Fibroblast of skin of left quadriceps (primary cell): ENCODE data around the gene EFHC2.
"Not testable (repeated sequence)": the region's sequence is repeated elsewhere in the genome, so short reads cannot be mapped to it uniquely, and the experiment has no call there.

ENCODE experiments used
- DNase-seq, 2 experiments: peaks; one replicate each; pipeline ENCODE4 v3.0.0-alpha.2; 2013; ENCODE audit warnings: low read depth in 2 of 2

The EFHC2 gene

DNA sequence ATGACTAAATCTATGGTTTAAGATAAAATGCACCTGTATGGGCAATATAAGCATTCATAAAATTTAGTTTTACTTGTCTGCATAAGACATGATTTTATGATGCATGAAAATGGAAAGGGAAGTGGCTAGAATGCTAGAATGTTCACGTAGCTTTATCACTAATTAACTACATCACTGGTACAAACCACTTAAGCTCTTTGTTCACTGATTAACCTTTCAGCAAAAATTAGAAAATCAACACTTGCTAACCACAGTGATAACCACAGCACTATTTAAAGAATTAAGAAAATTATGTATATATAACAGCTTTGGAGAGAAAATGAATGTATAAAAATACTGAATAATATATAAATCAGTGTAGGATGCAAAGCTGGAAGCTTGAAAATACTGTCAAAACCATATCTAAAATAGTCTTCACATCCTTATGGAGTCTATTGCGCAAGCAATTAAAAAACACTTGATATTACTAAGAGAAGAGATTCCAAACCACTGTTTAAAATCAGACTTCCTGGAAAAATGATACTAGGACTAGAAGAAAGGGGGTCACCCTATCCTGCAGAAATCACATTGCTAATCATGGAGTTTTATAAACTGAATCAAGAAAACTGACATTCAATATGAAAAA lies 51.9 kb downstream of the EFHC2 start:
- no peak for DNase-seq

DNA sequence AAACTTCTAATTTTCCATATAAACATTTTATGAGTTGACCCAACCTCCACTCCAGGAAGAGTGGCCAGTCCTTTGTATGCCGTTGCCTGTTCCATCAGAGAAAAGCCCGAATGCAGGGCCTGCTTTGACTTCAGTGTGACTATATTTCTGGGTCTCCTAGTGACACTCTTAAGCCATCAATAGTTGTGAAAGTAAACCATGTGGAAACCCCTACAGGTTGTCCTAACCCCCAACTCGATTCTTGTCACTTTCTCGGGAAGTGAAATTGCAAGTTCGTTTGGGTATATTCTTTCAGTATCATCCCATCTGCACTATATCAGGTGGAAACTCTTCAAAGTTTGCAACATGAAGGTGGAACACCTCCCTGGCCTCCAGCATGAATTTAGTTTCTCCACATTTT lies 52.8 kb downstream of the EFHC2 start:
- no peak for DNase-seq

DNA sequence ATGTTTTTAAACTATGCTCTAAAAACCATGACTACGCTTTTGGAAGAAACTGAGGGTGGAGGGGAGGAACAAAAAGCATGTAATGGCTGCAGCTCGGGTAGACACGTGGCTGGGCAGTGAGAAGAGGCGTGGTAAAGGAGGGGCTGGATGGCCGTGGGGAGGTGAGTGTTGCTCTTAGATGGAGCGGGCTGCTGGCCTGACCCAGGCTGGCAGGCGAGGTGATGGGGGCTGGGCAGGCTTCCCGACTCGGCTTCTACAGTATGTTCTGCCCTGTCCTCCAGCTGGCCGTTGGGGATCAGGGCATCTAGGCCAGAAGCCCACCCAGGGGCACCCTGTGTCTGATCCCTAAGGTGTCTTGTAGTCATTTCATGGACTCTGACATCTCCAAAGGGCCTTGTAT lies 60.7 kb downstream of the EFHC2 start:
- DNase-seq: no peak

DNA sequence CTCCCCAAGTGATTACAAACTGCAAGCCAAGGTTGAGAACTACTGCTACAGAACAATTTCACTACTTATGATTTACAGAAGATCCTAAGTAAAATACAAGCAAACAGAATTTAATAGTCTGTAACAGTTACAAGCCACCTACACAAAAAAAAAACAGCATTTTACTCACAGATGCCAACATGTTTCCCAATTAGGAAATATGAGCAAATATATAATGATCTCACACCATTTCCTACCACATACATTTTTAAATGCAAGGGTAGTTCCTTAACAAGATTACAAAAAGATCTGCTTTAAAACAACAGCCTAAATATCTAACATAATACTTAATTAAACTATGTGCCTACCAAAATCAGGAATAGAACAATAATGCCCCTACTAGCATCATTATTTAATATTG lies 63.4 kb downstream of the EFHC2 start:
- no peak for DNase-seq

DNA sequence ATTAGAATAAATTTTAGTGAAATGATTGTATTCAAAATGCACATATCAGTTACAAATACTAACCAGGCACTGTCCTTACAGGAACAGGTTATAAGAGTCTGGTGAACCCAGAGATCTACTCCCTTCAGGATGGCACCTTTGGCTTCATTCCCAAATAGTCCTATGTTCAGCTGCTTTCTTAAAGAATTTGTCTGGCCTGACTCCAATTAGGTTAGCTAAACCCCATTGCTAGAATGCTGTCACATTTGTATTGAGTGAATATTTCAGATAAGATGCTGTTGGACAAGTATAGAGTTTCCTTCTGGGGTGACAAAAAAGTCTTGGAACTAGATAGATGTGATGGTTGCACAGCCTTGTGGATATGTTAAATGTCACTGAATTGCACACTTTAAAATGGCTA lies 69.4 kb downstream of the EFHC2 start:
- no peak for DNase-seq

DNA sequence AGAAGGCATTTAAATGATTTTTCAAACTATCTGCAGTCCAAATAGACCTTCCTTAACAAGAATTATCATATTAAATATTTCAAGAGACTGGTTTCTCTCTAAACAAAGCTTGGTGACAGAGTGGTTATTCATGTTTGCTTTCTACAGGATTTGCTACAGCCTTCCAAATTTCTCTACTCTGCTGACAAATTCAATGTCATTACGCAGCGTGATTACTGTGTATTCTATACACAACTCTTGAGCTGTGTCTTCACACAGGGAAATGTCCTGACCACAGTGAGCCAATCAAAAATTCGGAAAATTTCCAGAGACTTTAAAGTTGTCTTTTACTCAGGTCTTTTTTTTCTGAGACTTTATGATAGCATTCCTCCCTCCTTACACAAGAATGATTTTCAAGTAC lies 75.6 kb downstream of the EFHC2 start:
- DNase-seq: no peak

DNA sequence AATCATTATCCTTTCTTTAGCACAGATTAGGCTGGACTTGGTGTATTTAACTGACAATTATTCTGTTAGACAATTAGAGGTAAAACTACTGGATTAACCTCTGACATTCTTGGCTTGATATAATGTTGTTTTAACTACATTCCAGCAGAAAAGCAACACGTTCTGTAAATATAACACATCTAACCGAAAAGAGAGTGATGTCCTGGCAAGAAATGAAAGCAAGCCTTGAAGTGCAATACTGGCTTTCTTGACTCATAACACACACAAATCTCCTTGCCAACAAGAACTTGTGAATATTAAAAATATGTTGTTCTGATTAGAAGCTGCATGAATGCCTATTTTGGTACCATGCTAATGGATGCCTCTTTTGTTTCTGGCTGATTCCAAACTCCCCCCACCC lies 76.4 kb downstream of the EFHC2 start:
- DNase-seq: no peak

DNA sequence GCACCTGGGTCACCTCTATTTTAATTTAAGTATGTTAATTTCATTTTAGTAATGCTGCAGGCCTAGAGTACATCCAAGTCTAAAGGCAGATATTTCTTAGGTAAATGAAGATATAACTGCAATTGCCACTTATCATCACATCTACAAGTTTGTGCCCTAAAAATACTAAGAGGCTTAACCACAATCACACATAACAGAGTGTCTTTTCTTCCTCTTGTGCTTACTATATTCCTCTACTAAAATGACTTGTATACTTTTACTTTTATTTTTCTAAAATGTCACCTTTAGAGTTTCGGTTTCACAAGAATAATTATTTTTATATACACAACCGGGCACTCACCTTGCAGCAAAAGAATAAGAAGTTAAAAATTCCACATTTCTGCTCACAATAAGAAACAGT lies 77.9 kb downstream of the EFHC2 start:
- DNase-seq: no peak

DNA sequence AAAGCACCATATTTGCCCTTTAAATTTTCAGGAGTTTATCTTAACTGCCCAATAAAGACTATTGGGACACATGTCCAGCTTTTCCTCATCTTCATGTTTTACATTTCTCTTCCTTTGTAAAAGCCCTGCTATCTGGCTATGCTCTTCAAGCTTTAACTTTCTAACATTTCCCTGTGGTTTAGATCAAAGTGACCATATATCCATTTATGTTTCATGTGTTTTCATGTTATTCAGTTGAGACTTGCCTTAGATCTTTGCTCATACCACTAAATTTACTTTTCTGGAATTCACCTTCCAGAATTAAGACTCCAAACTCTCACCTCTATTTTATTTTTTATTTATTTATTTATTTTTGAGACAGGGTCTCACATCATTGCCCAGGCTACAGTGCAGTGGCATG lies 78.5 kb downstream of the EFHC2 start:
- no peak for DNase-seq

DNA sequence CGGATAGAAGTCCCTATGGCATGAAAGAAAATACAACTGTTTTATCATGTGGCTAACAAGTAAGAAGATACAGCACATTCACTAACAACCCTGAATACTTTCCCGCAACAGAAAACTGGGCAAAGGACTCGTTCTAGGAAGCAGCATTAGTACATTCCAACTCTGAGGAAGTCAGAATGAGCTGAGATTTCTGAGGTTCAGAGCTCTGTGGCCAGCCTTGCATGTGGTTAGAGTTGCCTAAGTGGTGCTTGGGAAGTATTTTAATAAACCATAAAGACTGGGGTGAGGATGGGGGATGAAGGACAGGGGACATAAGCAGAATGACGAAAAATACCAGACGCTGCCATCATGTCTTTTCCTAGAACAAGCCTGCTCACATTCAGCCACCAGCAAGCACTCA lies 82.2 kb downstream of the EFHC2 start:
- DNase-seq: no peak

DNA sequence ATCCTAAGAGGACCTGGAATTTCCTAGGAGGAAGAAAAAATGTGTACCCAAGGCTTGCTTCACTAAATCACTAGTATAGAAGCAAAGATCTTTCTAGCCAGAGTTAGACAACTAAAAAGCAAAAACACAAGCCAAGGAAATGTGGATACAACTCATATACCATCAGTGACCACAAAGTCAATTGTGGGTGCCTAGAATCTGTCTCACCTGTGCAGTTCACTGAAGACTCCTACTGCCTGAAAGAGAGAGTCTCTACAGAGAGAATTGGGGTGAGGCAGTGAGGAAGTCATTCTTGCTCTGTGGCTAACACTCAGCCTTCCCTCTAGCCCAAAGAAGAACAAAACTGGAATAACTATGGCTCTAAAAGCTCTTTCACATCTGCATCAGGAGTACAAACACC lies 82.9 kb downstream of the EFHC2 start:
- no peak for DNase-seq

DNA sequence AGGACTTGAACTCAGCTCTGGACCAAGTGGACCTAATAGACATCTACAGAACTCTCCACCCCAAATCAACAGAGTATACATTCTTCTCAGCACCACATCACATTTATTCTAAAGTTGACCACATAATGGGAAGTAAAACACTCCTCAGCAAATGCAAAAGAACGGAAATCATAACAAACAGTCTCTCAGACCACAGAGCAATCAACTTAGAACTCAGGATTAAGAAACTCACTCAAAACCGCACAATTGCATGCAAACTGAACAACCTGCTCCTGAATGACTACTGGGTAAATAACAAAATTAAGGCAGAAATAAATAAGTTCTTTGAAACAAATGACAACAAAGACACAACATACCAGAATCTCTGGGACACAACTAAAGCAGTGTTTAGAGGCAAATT lies 87.7 kb downstream of the EFHC2 start:
- not testable (repeated sequence) for DNase-seq

DNA sequence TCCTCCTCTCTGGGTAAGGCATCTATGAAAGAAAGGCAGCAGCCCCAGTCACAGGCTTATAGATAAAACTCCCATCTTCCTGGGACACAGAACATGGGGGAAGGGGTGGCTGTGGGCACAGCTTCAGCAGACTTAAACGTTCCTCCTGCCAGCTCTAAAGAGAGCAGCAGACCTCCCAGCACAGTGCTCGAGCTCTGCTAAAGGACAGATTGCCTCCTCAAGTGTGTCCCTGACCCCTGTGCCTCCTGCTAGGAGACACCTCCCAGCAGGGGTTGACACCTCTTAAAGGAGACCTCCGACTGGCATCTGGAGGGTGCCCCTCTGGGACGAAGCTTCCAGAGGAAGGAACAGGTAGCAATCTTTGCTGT lies 89.9 kb downstream of the EFHC2 start:
- DNase-seq: no peak

DNA sequence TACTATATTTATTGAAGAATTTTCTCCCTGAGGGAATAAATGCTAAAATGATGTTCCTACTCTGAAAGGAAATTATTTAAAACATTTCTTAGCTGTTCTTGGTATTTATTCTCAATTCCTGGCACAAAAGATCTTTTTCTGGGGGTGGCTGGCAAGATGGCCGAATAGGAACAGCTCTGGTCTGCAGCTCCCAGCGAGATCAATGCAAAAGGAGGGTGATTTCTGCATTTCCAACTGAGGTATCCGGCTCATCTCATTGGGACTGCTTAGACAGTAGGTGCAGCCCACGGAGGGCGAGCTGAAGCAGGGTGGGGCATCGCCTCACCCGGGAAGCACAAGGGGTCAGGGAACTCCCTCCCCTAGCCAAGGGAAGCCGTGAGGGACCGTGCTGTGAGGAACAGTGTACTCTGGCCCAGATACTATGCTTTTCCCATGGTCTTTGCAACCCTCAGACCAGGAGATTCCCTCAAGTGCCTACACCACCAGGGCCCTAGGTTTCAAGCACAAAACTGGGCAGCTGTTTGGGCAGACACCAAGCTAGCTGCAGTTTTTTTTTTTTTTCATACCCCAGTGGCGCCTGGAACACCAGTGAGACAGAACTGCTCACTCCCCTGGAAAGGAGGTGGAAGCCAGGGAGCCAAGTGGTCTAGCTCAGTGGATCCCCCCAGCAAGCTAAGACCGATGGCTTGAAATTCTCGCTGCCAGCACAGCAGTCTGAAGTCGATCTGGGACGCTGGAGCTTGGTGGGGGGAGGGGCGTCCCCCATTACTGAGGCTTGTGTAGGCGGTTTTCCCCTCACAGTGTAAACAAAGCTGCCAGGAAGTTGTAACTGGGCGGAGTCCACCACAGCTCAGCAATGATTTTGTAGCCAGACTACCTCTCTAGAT lies 90.5 kb downstream of the EFHC2 start:
- peak in 1 of 2 experiments; percentile 8 for DNase-seq

DNA sequence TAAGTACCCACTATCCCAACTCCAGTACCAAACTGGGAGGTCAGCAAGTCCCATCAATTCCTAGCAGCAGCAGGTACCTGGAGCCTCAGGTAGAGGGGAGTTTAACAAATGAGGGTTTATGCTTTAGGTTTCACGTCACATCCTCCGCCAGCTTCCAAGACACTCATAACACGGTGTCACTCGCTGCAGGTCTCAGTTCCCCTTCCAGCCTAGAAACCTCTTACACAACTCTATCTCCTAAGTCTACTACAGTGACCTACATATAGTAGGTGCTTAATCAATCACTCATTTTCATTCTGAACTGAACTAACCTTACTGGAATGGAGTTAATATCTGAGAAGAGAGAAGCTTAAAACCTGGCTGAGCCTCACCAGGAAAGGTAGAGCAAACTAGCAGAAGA lies 96.0 kb downstream of the EFHC2 start:
- no peak for DNase-seq

DNA sequence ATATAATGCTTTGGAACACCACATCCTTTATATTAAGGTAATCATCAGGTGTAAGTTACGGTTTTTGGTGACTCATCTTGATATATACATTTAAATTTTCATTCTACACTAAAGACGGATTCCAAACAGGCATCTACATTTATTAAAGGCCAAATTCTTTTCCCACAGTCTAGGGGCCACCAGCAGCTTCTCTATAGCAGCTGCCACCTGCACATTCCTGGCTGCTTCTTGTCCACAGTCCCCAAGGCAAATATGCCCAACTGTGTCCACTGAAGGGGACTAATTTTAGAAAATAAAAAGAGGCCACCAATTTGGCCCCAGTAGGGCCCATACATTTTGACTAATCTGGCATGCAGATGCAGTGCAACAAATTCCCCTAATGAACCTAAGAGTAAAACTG lies 96.6 kb downstream of the EFHC2 start:
- no peak for DNase-seq

DNA sequence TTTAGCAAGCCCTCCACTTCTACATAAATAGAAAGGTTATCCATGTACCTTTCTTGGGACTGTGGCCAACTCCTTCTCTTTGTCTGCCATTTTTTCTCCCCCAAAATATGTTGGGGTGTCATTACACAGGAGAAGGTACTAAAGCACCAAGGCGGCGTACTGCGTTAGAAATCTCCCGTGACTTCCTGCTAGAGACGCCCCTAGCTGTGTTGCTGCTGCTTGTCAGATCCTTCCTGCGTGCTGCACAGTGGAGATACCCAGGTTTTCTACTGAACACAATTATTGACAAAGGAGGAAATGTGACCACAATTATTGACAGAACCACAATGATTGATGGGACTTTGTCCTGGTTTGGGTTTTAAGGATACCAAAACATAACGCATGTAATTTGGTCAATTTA lies 97.7 kb downstream of the EFHC2 start:
- DNase-seq: no peak

DNA sequence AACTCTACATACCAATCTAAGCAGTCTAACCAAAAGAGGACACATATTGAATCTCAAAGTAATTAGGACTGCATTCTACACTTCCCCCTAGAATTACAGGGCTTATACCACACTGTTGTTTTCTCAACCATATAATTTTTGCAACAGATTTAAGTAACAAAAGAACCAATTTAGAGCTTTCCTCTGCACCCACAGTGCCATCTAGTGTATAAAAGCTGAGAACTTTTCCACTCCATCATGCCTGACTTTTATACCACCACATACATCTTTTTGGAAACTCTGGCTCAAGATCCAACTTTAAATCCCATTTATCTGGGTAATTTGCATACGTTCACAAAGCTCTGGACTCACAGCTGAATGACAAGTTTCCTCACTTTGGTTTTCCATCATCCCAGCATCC lies 99.5 kb downstream of the EFHC2 start:
- DNase-seq: peak; percentile 11 to 13

DNA sequence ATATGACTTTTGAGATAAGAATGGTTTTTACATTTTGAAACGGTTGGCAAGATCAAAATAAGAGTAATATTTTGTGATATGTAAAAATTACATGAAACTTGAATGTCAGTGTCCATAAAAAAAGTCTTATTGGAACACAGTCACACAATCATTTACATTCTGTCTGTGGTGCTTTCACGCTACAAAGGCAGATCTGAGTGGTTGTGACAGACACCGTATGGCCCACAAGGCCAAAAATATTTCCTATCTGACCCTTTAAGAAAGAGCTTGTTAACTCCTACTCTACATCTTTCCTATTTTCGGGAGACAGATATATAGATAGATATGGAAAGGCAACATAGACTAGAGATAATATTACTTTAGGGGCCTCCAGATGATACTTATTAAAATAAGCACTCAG lies 101.9 kb downstream of the EFHC2 start:
- no peak for DNase-seq

DNA sequence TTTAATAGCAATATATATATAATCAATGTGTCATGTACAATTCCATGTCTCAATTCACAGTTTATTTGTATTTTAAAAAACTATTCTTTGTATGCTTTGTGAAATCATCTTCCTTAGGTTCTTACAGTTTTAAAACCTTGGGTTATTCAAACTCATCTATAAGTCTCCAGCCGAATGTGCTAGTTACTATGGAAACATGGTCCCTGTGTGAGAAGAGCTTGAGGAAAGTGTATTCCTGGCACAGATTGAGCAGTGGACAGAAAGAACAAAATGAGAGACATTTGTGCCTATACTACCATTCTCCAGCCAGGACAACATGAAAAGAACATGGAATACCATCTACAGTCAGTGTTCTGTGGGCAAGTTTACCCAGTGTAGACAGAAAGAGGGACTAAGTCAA lies 103.4 kb downstream of the EFHC2 start:
- DNase-seq: no peak

DNA sequence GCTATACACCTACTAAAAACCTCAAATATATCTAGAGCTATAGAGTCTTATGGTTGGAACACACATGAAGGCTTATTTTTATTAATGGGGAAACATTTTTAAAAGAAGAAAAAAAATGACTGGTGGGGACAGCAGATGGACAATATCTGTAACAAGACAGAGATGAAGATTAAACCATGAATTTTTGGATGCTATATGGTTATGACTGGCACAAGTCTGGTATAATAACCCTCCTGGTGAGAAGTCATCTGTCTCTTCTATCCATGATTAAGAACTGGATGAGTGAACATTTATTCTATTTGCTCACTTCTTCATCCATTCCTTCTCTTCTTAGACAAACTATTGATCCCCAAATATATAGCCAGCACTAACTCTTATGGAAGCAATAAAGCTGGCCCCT lies 104.4 kb downstream of the EFHC2 start:
- DNase-seq: no peak

DNA sequence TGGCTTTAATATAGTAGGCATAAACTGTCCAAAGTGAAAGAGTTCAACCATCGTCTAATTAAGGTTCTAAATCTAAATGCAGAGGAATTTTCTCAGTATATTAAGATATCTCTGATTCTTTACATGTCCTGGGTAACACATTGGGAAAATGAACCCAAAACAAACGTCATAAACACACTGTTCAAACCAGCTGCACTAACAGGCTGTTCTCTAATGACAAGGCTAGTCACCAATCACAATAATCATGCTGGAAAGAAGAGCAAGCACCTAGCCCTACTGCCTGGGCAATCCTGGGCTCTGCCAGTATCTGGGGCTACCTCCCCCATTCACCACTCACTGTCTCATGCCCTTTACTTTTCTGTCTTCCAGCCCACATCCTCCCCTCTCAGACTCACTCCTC lies 107.9 kb downstream of the EFHC2 start:
- DNase-seq: no peak

DNA sequence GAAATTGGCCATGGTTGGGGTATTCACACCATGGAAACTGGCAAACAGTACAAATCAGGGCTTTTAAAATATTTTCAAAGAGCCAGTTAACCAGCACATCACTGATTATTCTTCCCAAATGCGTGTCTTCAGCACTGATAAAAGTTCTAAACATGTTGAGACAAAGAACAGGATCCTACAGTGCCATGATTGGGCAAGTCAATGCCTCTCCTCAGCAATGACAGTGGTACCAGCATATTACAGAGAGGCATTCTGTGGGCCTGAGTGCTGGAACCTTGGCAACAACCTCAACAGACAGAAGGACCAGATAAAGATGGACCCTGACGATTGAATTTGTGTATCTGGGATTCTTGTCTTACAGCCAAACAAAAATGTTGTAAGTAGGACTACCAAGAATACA lies 108.9 kb downstream of the EFHC2 start:
- DNase-seq: no peak

DNA sequence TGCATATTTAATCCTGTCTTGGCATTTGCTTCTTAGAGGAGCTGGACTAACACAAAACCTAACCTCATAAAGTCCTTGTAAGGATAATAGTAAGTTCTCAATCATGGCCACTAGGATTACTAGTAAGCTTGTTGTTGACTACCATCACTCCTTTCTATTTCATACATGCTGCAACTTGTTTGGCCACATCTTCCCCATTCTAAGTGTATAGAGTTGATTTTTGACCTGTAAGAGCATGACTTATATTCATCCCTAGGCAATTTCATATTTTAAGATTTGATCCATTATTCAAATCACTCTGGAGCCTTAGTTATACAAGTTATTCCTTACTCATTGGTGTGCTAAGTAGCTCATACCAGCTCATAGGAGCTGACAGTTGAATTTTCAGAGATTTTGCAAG lies 109.4 kb downstream of the EFHC2 start:
- DNase-seq: no peak
